Colonic mucosa (tissue), 4 donors: Measurements from ENCODE around the gene CDC40. TPM values are rescaled to one million over a fixed set of nuclear protein-coding genes. Genes with fewer than 3 reads are reported as not detected.

ENCODE experiments used
- DNase-seq: peaks from one replicate; pipeline ENCODE4 v3.0.0-alpha.2; 2020
- H3K27ac ChIP-seq: fragments of 200-600 bp; one replicate; pipeline ENCODE4 v1.8.0; 2021
- H3K27me3 ChIP-seq: fragments of 200-600 bp; one replicate; pipeline ENCODE4 v1.8.0; 2021
- H3K36me3 ChIP-seq: fragments of 200-600 bp; one replicate; pipeline ENCODE4 v1.8.0; 2021
- H3K4me1 ChIP-seq: fragments of 200-600 bp; one replicate; pipeline ENCODE4 v1.8.0; 2021; ENCODE audit warnings: mild to moderate bottlenecking
- H3K4me3 ChIP-seq: fragments of 200-600 bp; one replicate; pipeline ENCODE4 v1.8.0; 2021
- H3K9ac ChIP-seq, 2 donors: one replicate each; pipeline ENCODE4 v1.7.0; 2013; ENCODE audit warnings: control low read depth in 2 of 2, low read depth in 2 of 2, low read length in 2 of 2
- H3K9me3 ChIP-seq: fragments of 200-600 bp; one replicate; pipeline ENCODE4 v1.8.0; 2021
- intact Hi-C: fragments of 100-400 bp; cut with DNase I; formaldehyde crosslinking; loops from one replicate; pipeline ENCODE4 v1.14.1; 2022
- total RNA-seq, 2 donors: library from RNA; stranded (reverse); fragmentation: NEBNext Ultra II Directional in 1 of 2; extraction: Animal tissue kit (Norgen Biotek cat#: 25700) in 1 of 2; gene quantifications; one replicate each; pipeline ENCODE4 v1.2.1, GENCODE V29; 2021
- TF ChIP-seq, protein P1 (sequence below): fragments of 200-600 bp; IDR thresholded peaks from one replicate; pipeline ENCODE4 v1.8.0; 2022; ENCODE audit warnings: antibody characterized with exemption, mild to moderate bottlenecking
- donor health status: healthy.
- donor health status: DM: no; HTN: no; CAD: no.
- donor health status: DM: no; HTN: no; CAD: no.

The CDC40 gene
- total RNA-seq, 2 donors from 2014 or later = 18.6 to 22.0 TPM

- H3K36me3 ChIP-seq = no peaks in the 10 kb centered on the region
- no peaks in the 10 kb centered on the region for H3K27me3 ChIP-seq
- H3K9me3 ChIP-seq = no peaks in the 10 kb centered on the region
- no peaks in the 10 kb centered on the region for H3K4me1 ChIP-seq
- no peak for DNase-seq
- no peak overlapping the region for H3K9ac ChIP-seq
- intact Hi-C loops = no loop called here
- no peak overlapping the region for H3K27ac ChIP-seq
- TF ChIP-seq, protein P1, sequence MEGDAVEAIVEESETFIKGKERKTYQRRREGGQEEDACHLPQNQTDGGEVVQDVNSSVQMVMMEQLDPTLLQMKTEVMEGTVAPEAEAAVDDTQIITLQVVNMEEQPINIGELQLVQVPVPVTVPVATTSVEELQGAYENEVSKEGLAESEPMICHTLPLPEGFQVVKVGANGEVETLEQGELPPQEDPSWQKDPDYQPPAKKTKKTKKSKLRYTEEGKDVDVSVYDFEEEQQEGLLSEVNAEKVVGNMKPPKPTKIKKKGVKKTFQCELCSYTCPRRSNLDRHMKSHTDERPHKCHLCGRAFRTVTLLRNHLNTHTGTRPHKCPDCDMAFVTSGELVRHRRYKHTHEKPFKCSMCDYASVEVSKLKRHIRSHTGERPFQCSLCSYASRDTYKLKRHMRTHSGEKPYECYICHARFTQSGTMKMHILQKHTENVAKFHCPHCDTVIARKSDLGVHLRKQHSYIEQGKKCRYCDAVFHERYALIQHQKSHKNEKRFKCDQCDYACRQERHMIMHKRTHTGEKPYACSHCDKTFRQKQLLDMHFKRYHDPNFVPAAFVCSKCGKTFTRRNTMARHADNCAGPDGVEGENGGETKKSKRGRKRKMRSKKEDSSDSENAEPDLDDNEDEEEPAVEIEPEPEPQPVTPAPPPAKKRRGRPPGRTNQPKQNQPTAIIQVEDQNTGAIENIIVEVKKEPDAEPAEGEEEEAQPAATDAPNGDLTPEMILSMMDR = no peak
- H3K4me3 ChIP-seq = no peak overlapping the region
These were observed 66.2 kb downstream of the CDC40 start for GRCh38 chr6:110246378-110246777.

GRCh38 chr6:110246900-110247546 is 66.8 kb downstream of the CDC40 start:
- Histone ChIP-seq H3K27ac (no peak overlapping the region), H3K9ac (no peak overlapping the region), H3K9me3 (no peaks in the 10 kb centered on the region), H3K4me1 (no peaks in the 10 kb centered on the region), H3K27me3 (no peaks in the 10 kb centered on the region), H3K4me3 (no peak overlapping the region), H3K36me3 (no peaks in the 10 kb centered on the region)
- DNase-seq = no peak
- TF ChIP-seq, protein P1 = no peak
- intact Hi-C loops = no loop called here

- TF ChIP-seq, protein P1 = no peak
- intact Hi-C loops = no loop called here
- H3K27me3 ChIP-seq = no peaks in the 10 kb centered on the region
These were observed 69.8 kb downstream of the CDC40 start for GRCh38 chr6:110250058-110250457.

GRCh38 chr6:110250838-110251237 is 70.6 kb downstream of the CDC40 start:
- no peaks in the 10 kb centered on the region for H3K4me1 ChIP-seq
- TF ChIP-seq, protein P1 = no peak

More at GRCh38 chr6:110250058-110250457, 69.8 kb downstream of the CDC40 start:
- Histone ChIP-seq H3K4me3 (no peak overlapping the region), H3K4me1 (no peaks in the 10 kb centered on the region), H3K9ac (no peak overlapping the region), H3K9me3 (no peaks in the 10 kb centered on the region), H3K36me3 (no peaks in the 10 kb centered on the region), H3K27ac (no peak overlapping the region)
- DNase-seq = no peak

GRCh38 chr6:110255211-110255750 is 75.1 kb downstream of the CDC40 start:
- TF ChIP-seq, protein P1 = no peak
- no peaks in the 10 kb centered on the region for H3K9me3 ChIP-seq
- intact Hi-C loops = no loop called here
- no peak overlapping the region for H3K9ac ChIP-seq
- H3K36me3 ChIP-seq = no peaks in the 10 kb centered on the region
- H3K4me3 ChIP-seq = no peak overlapping the region
- no peak overlapping the region for H3K27ac ChIP-seq
- H3K4me1 ChIP-seq = no peaks in the 10 kb centered on the region
- no peak for DNase-seq
- H3K27me3 ChIP-seq = no peaks in the 10 kb centered on the region

More at GRCh38 chr6:110250838-110251237, 70.6 kb downstream of the CDC40 start:
- Histone ChIP-seq H3K27ac (no peak overlapping the region), H3K9me3 (no peaks in the 10 kb centered on the region), H3K27me3 (no peaks in the 10 kb centered on the region), H3K36me3 (no peaks in the 10 kb centered on the region), H3K9ac (no peak overlapping the region), H3K4me3 (no peak overlapping the region)
- intact Hi-C loops = no loop called here
- no peak for DNase-seq
